ENCODE results near the gene SIGLECL1.

SIGLECL1 gene

GRCh38 chr19:51293571-51294210 lies 42.8 kb downstream of the SIGLECL1 start:
- in situ Hi-C loops (cut with MboI; ENCODE audit: low pct_unique_long_range_greater_than_20kb, low sequenced_read_pairs) = no loop called here
- no peak for DNase-seq

- in situ Hi-C loops (cut with MboI; ENCODE audit: low pct_unique_long_range_greater_than_20kb, low sequenced_read_pairs) = no loop called here
- DNase-seq = no peak
Measured at GRCh38 chr19:51294211-51294976, 43.5 kb downstream of the SIGLECL1 start.

- no peak for DNase-seq
- in situ Hi-C loops (cut with MboI; ENCODE audit: low pct_unique_long_range_greater_than_20kb, low sequenced_read_pairs) = no loop called here
Measured at GRCh38 chr19:51294977-51295375, 44.1 kb downstream of the SIGLECL1 start.

GRCh38 chr19:51295382-51296126 lies 44.7 kb downstream of the SIGLECL1 start:
- in situ Hi-C loops (cut with MboI; ENCODE audit: low pct_unique_long_range_greater_than_20kb, low sequenced_read_pairs) = no loop called here

GRCh38 chr19:51296336-51297093 lies 45.6 kb downstream of the SIGLECL1 start:
- in situ Hi-C loops (cut with MboI; ENCODE audit: low pct_unique_long_range_greater_than_20kb, low sequenced_read_pairs) = no loop called here

More at GRCh38 chr19:51295382-51296126, 44.7 kb downstream of the SIGLECL1 start:
- no peak for DNase-seq

GRCh38 chr19:51297406-51297805 lies 46.5 kb downstream of the SIGLECL1 start:
- in situ Hi-C loops (cut with MboI; ENCODE audit: low pct_unique_long_range_greater_than_20kb, low sequenced_read_pairs) = no loop called here
- no peak for DNase-seq

More at GRCh38 chr19:51296336-51297093, 45.6 kb downstream of the SIGLECL1 start:
- DNase-seq = peak; percentile 20

GRCh38 chr19:51301266-51301665 lies 50.4 kb downstream of the SIGLECL1 start:
- in situ Hi-C loops (cut with MboI; ENCODE audit: low pct_unique_long_range_greater_than_20kb, low sequenced_read_pairs) = no loop called here
- no peak for DNase-seq

- DNase-seq = no peak
- in situ Hi-C loops (cut with MboI; ENCODE audit: low pct_unique_long_range_greater_than_20kb, low sequenced_read_pairs) = no loop called here
Measured at GRCh38 chr19:51305479-51305878, 54.6 kb downstream of the SIGLECL1 start.

- no peak for DNase-seq
- in situ Hi-C loops (cut with MboI; ENCODE audit: low pct_unique_long_range_greater_than_20kb, low sequenced_read_pairs) = no loop called here
Measured at GRCh38 chr19:51311351-51312257, 60.7 kb downstream of the SIGLECL1 start, which contains the start of gene IGLON5. Gene IGLON5 (plus strand): TSS chr19:51311644. CDS start chr19:51311848, 204 bp downstream.

GRCh38 chr19:51316688-51317087 lies 65.8 kb downstream of the SIGLECL1 start:
- DNase-seq = no peak
- in situ Hi-C loops (cut with MboI; ENCODE audit: low pct_unique_long_range_greater_than_20kb, low sequenced_read_pairs) = no loop called here

- DNase-seq = no peak
- in situ Hi-C loops (cut with MboI; ENCODE audit: low pct_unique_long_range_greater_than_20kb, low sequenced_read_pairs) = no loop called here
Measured at GRCh38 chr19:51317376-51317775, 66.5 kb downstream of the SIGLECL1 start.

- no peak for DNase-seq
- in situ Hi-C loops (cut with MboI; ENCODE audit: low pct_unique_long_range_greater_than_20kb, low sequenced_read_pairs) = no loop called here
Measured at GRCh38 chr19:51317968-51318367, 67.1 kb downstream of the SIGLECL1 start.
